ENCODE results near the gene GAREM2. TPM values are rescaled to one million over a fixed set of nuclear protein-coding genes. Genes with fewer than 3 reads are reported as not detected.

GAREM2 gene
- total RNA-seq, 4 donors from 2014 or later = 1.0 to 3.3 (median 2.0) TPM

DNA sequence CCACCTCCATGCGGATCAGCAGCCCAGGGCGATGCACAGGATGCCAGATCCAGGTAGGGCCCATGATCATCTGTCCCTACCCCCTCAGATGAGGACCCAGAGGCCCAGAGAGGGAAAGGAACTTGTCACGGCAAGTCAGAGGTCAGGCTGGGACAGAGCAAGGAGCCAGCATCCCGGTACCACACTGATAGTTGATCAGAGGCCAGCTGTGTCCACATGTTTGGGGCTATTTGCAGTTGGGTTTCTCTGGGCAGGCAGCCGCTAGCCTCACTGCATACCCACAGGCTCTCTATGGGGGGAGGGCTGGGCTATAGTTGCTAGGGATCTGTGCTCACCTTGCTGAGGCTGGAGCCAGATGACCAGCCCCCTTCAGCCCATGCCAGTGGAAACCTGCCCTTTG lies 9.6 kb downstream of the GAREM2 start:
- no peak for ATAC-seq (ENCODE audit: low FRiP score)
- DNase-seq (ENCODE audit: low spot score) = no peak

DNA sequence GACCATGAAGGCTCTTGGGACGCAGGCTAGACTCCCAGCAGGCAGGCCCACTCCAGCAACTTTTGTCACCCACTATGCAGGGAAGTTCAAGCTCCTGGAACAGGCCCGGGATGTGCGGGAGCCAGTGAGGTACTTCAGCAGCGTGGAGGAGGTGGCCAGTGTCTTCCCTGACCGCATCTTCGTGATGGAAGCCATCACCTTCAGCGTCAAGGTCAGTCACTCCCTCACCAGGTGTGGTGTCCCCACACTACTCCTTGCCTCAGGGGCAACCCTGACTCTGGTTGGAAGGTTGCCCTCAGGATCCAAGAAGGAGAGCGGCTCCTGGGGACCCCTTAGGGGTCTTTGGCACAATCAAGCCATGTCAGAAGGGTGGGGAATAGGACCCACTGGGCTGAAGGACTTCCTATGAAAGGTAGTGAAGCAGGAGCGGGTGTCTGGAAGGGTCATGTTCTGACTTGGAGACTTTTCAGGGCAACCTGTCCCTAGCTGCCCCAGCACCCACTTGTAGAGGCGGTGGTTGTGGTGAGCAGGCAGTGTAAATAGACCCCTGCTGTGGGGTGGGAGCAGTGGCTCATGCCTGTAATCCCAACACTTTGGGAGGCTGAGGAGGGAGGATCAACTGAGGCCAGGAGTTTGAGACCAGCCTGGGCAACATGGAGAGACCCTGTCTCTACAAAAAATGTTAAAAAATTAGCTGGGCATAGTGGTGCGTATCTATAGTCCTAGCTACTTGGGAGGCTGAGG lies 10.2 kb downstream of the GAREM2 start:
- TF ChIP-seq, protein P1, sequence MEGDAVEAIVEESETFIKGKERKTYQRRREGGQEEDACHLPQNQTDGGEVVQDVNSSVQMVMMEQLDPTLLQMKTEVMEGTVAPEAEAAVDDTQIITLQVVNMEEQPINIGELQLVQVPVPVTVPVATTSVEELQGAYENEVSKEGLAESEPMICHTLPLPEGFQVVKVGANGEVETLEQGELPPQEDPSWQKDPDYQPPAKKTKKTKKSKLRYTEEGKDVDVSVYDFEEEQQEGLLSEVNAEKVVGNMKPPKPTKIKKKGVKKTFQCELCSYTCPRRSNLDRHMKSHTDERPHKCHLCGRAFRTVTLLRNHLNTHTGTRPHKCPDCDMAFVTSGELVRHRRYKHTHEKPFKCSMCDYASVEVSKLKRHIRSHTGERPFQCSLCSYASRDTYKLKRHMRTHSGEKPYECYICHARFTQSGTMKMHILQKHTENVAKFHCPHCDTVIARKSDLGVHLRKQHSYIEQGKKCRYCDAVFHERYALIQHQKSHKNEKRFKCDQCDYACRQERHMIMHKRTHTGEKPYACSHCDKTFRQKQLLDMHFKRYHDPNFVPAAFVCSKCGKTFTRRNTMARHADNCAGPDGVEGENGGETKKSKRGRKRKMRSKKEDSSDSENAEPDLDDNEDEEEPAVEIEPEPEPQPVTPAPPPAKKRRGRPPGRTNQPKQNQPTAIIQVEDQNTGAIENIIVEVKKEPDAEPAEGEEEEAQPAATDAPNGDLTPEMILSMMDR (IDR thresholded peaks at IDR 0.05) = no peak
- DNase-seq (ENCODE audit: low spot score) (no peak), ATAC-seq (ENCODE audit: low FRiP score) (no peak)

More for the DNA sequence above, 9.6 kb downstream of the GAREM2 start:
- TF ChIP-seq, protein P1 (IDR thresholded peaks at IDR 0.05) = no peak

DNA sequence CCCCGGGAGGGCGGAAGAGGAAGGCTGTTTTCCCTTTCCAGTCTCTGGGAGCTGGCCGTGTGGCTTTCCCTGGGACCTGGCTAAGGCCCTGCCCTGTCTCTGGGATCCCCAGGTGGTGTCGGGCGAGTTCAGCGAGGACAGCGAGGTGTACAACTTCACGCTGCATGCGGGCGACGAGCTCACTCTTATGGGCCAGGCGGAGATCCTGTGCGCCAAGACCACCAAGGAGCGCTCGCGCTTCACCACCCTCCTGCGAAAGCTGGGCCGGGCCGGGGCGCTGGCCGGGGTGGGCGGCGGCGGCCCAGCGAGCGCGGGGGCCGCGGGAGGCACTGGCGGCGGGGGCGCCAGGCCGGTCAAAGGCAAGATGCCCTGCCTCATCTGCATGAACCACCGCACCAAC lies 11.2 kb downstream of the GAREM2 start:
- ATAC-seq (ENCODE audit: low FRiP score) (no peak), DNase-seq (ENCODE audit: low spot score) (no peak)
- TF ChIP-seq, protein P1 (IDR thresholded peaks at IDR 0.05) = no peak

DNA sequence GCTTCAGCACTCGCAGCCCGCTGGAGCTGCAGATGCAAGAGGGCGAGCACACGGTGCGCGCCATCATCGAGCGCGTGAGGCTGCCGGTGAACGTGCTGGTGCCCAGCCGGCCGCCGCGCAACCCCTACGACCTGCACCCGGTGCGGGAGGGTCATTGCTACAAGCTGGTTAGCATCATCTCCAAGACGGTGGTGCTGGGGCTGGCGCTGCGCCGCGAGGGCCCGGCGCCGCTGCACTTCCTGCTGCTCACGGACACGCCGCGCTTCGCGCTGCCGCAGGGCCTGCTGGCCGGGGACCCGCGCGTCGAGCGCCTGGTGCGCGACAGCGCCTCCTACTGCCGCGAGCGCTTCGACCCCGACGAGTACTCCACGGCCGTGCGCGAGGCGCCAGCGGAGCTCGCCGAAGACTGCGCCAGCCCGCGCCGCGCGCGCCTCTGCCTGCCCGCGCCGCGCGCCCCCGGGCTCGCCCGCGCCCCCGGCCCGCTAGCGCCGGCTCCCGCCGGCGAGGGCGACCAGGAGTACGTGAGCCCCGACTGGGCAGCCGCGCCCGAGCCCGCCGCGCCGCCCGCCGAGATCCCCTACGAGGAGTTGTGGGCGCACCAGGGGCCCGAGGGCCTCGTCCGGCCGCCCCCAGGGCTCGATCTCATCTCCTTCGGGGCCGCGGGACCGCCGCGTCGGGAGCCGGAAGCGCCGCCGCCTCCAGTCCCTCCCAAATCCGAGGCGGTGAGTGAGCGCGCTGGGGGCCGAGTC lies 11.8 kb downstream of the GAREM2 start:
- ATAC-seq (ENCODE audit: low FRiP score) (peak; percentile 91), DNase-seq (ENCODE audit: low spot score) (no peak)
- TF ChIP-seq, protein P1 (IDR thresholded peaks at IDR 0.05) = no peak

DNA sequence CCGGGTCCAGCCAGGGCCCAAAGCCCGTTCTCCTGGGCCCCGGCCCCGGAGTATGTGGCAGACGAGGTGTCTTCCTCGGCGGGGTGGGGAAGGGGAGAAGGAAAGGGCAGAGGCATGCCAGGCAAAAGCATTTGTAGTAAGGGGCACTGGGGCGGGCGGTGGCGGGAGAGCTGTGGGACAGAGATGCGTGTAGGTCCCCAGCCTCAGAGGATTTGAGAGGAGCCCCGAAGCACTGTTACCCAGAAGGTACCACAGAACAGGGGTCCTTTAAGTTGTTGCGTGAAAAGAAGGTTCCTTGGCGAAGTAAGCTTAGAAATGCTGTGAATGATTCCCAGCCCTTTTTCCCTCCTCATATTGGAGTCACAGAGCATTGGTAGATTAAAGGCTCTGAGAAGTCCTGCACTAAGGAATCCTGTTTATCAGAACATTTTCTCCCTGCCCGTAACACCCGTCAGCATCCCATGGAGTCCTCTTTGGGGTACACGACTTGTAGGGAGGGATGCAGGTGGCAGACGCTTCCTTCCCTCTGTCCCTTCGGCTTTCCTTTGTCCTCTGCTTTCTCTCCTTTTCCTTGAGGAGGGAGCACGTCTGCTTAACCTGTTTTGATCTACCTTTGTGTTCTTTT lies 12.5 kb downstream of the GAREM2 start:
- no peak for DNase-seq (ENCODE audit: low spot score)
- ATAC-seq (ENCODE audit: low FRiP score) = no peak
- TF ChIP-seq, protein P1 (IDR thresholded peaks at IDR 0.05) = no peak

GRCh38 chr2:26185954-26186770 lies 13.3 kb downstream of the GAREM2 start:
- ATAC-seq (ENCODE audit: low FRiP score) (no peak), DNase-seq (ENCODE audit: low spot score) (no peak)
- TF ChIP-seq, protein P1 (IDR thresholded peaks at IDR 0.05) = no peak
